T-cell (primary cell): Measurements from ENCODE around the gene CCDC30. TPM values are rescaled to one million over a fixed set of nuclear protein-coding genes. Genes with fewer than 3 reads are reported as not detected.
A peak's percentile ranks its signal among the peaks of the same experiment; 100 is the strongest.

ENCODE experiments used
- ATAC-seq, 4 experiments: fragments of 200-7000 bp in 3 of 4; fragments of 150-1000 bp in 1 of 4; cut with Tn5 transposase; replicated peaks in 1 of 4; 1 replicate in 3 of 4; 2 replicates in 1 of 4; pipeline ENCODE4 v1.10.0; 2021; ENCODE audit warnings: moderate library complexity in 3 of 4, mild to moderate bottlenecking in 2 of 4, moderate number of reproducible peaks in 1 of 4
- CTCF ChIA-PET, 2 donors: fragments of 300-600 bp; sonication (Branson Sonifier 250); formaldehyde crosslinking; loops; one replicate each; lab custom pipeline; 2022; ENCODE audit warnings: antibody characterized with exemption in 2 of 2; lab: Charles Lee
- POLR2A ChIA-PET, 2 donors: fragments of 300-600 bp; sonication (Branson Sonifier 250); formaldehyde crosslinking; loops; one replicate each; lab custom pipeline; 2022; ENCODE audit warnings: antibody characterized with exemption in 2 of 2; lab: Charles Lee
- DNase-seq, 35 experiments: peaks; one replicate each; pipeline versions ENCODE4 v3.0.0 to v3.0.0-alpha.2; 2013 to 2023
- H3K27ac ChIP-seq: one replicate; pipeline ENCODE4 v1.5.1; 2013; ENCODE audit warnings: low read length
- H3K27me3 ChIP-seq, 2 experiments: replicated peaks in 1 of 2; 1 replicate in 1 of 2; 2 replicates in 1 of 2; pipeline versions ENCODE4 v1.6.1 to v1.7.0; 2013; ENCODE audit warnings: low read length in 1 of 2, mixed read lengths in 1 of 2; ENCODE audit not compliant: control insufficient read depth in 2 of 2, insufficient read depth in 2 of 2; ENCODE audit errors: extremely low read depth in 1 of 2
- H3K36me3 ChIP-seq, 2 donors: 1 replicate in 1 of 2; 2 replicates in 1 of 2; pipeline versions ENCODE4 v1.6.1 to v1.7.0; 2013; ENCODE audit warnings: low read length in 1 of 2; ENCODE audit not compliant: control insufficient read depth in 2 of 2, insufficient read depth in 1 of 2; ENCODE audit errors: extremely low read depth in 1 of 2
- H3K4me1 ChIP-seq, 2 experiments: 1 replicate in 1 of 2; 2 replicates in 1 of 2; pipeline versions ENCODE4 v1.6.1 to v1.7.0; 2013; ENCODE audit warnings: low read length in 2 of 2, mixed read lengths in 1 of 2; ENCODE audit not compliant: insufficient read depth in 2 of 2, control insufficient read depth in 1 of 2; ENCODE audit errors: extremely low read depth in 1 of 2
- H3K4me3 ChIP-seq, 2 donors: 1 replicate in 1 of 2; 2 replicates in 1 of 2; pipeline versions ENCODE4 v1.5.1 to v1.7.0; 2013; ENCODE audit warnings: mild to moderate bottlenecking in 2 of 2, low read length in 1 of 2, moderate library complexity in 1 of 2; ENCODE audit not compliant: control insufficient read depth in 1 of 2; ENCODE audit errors: extremely low read depth in 1 of 2
- H3K9me3 ChIP-seq: 2 replicates; pipeline ENCODE4 v1.7.0; 2013
- H3K27ac Mint-ChIP-seq, 2 donors: one replicate each; pipeline ENCODE4 v1.8.0; 2020 to 2021; ENCODE audit warnings: mild to moderate bottlenecking in 2 of 2, mixed read lengths in 2 of 2
- H3K27me3 Mint-ChIP-seq, 2 donors: one replicate each; pipeline ENCODE4 v1.8.0; 2021 to 2022; ENCODE audit warnings: mixed read lengths in 2 of 2
- H3K36me3 Mint-ChIP-seq: one replicate; pipeline ENCODE4 v1.8.0; 2021; ENCODE audit warnings: mixed read lengths
- H3K4me1 Mint-ChIP-seq, 3 donors: one replicate each; pipeline ENCODE4 v1.8.0; 2020 to 2022; ENCODE audit warnings: mixed read lengths in 3 of 3, mild to moderate bottlenecking in 1 of 3
- H3K4me3 Mint-ChIP-seq, 3 donors: one replicate each; pipeline ENCODE4 v1.8.0; 2020 to 2022; ENCODE audit warnings: mild to moderate bottlenecking in 3 of 3, mixed read lengths in 3 of 3, moderate library complexity in 3 of 3
- H3K9me3 Mint-ChIP-seq, 3 donors: one replicate each; pipeline ENCODE4 v1.8.0; 2020 to 2022; ENCODE audit warnings: mixed read lengths in 3 of 3
- WGBS: methylation state at CpG from one replicate; pipeline ENCODE4 v1.1.5; 2013; ENCODE audit warnings: missing lambda C conversion rate; ENCODE audit not compliant: insufficient coverage; 5-methylcytosine and 5-hydroxymethylcytosine counted together
- total RNA-seq, 35 experiments: library from RNA in 6 of 35; stranded (reverse) in 6 of 35; fragments of 120-200 nt in 1 of 35; gene quantifications; one replicate each; pipeline versions ENCODE4 v1.2.1 to v1.2.4 and lab custom pipeline; 2013 to 2026

The CCDC30 gene
- total RNA-seq, 5 donors from 2014 or later (not counting 1 experiment from before 2014, with no cell fraction given), result 3.3 to 6.3 (median 4.3) TPM

GRCh38 chr1:42684139-42684538 is 221.1 kb downstream of the CCDC30 start:
- 17% methylated on average over 5 of the region's 5 CpGs for WGBS
- peak overlapping the region; percentile 89 to 96 for H3K27ac Mint-ChIP-seq
- Histone ChIP-seq H3K4me3 (peak overlapping the region; percentile 27 to 57), H3K27ac (no peak overlapping the region), H3K9me3 (no peaks in the 10 kb centered on the region), H3K27me3 (no peaks in the 10 kb centered on the region), H3K4me1 (peaks cover 28 to 58% of the 10 kb centered on the region in 2 experiments), H3K36me3 (peaks cover 3 to 10% of the 10 kb centered on the region in 2 donors)
- ChIA-PET POLR2A (interaction anchor here (0.6 to 1.2 kb wide), 4 partner anchors 8 to 966 kb away, joined by 3 to 7 read pairs (median 4); no protein-coding TSS in a partner anchor), CTCF (interaction anchor here in 1 of 2 donors (0.5 to 2.4 kb wide), 3 partner anchors 82 to 353 kb away, joined by 3 to 9 read pairs (median 3); partner anchors contain the start of genes C1orf50, P3H1 and ZNF691)
- peak in 1 of 35 experiments; percentile 29 for DNase-seq
- peak overlapping the region; percentile 86 to 98 (median 87) for H3K4me3 Mint-ChIP-seq
- peaks cover 72 to 78% (median 77%) of the 10 kb centered on the region in 3 donors for H3K4me1 Mint-ChIP-seq
- no peak for ATAC-seq
- H3K36me3 Mint-ChIP-seq, result peaks cover 21% of the 10 kb centered on the region
- no peaks in the 10 kb centered on the region for H3K9me3 Mint-ChIP-seq
- no peaks in the 10 kb centered on the region for H3K27me3 Mint-ChIP-seq

DNA sequence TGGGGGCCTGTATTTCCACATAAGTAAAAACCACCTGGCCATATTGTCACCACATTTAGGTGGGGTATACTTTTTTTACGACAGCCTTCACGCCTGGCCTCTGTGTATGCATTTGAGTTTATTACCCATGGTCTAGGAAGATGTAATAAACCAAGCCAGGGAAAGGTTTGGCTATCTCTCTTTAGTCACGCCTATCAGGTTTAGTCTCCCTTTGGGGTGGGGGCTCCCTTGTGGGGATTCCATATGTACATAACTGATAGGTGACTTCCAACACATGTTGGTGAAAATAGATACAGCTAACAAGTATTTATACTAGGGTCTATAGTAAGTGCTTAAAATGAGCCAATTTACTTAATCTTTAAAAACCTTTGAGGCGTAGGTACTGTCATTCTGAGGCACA is 223.3 kb downstream of the CCDC30 start:
- Histone ChIP-seq H3K27ac (no peak overlapping the region), H3K27me3 (no peaks in the 10 kb centered on the region), H3K4me1 (peaks cover 34 to 52% of the 10 kb centered on the region in 2 experiments), H3K36me3 (peaks cover 3 to 10% of the 10 kb centered on the region in 2 donors), H3K4me3 (no peak overlapping the region), H3K9me3 (no peaks in the 10 kb centered on the region)
- peak overlapping the region; percentile 14 to 87 (median 25) for H3K4me3 Mint-ChIP-seq
- H3K27me3 Mint-ChIP-seq, result no peaks in the 10 kb centered on the region
- ATAC-seq (no peak), DNase-seq (no peak)
- CTCF ChIA-PET, result no interaction called here
- peaks cover 21% of the 10 kb centered on the region for H3K36me3 Mint-ChIP-seq
- POLR2A ChIA-PET, result no interaction called here
- peak overlapping the region in 1 of 2 donors; percentile 55 for H3K27ac Mint-ChIP-seq
- H3K9me3 Mint-ChIP-seq, result no peaks in the 10 kb centered on the region
- WGBS, result no CpG with 5 or more reads among the region's 4 CpGs
- H3K4me1 Mint-ChIP-seq, result peaks cover 82 to 86% (median 83%) of the 10 kb centered on the region in 3 donors

DNA sequence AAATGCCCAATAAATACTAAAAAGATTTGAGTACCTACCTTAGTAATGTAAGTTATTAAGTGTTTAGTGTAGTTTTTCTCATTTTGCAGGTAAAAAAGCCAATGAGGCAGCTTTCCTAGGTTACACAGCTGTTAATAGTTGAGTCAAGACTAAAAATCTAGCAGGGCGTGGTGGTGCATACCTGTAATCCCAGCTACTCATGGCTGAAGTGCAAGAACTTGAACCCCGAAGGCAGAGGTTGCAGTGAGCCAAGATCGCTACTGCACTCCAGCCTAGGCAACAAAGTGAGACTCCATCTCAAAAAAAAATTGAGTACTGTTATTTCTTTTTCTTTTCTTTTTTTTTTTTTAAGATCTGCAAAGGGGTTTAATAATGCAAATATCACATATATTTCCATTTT is 226.8 kb downstream of the CCDC30 start:
- no peaks in the 10 kb centered on the region for H3K9me3 ChIP-seq
- Mint-ChIP-seq H3K36me3 (peaks cover 20% of the 10 kb centered on the region), H3K4me1 (peaks cover 89 to 96% (median 91%) of the 10 kb centered on the region in 3 donors), H3K4me3 (peak overlapping the region in 2 of 3 donors; percentile 3 to 87), H3K9me3 (no peaks in the 10 kb centered on the region), H3K27ac (no peak overlapping the region), H3K27me3 (no peaks in the 10 kb centered on the region)
- no peak overlapping the region for H3K27ac ChIP-seq
- ChIA-PET POLR2A (no interaction called here), CTCF (interaction anchor here (0.6 to 1.5 kb wide), 3 partner anchors 111 to 1307 kb away, joined by 5 to 6 read pairs (median 6); no protein-coding TSS in a partner anchor)
- H3K4me1 ChIP-seq, result peaks cover 36 to 41% of the 10 kb centered on the region in 2 experiments
- no peak overlapping the region for H3K4me3 ChIP-seq
- peaks cover 0 to 10% of the 10 kb centered on the region in 2 donors for H3K36me3 ChIP-seq
- ATAC-seq (no peak), DNase-seq (no peak)
- WGBS, result 80% methylated on average over 1 of the region's 3 CpGs
- H3K27me3 ChIP-seq, result no peaks in the 10 kb centered on the region

- Histone ChIP-seq H3K4me3 (no peak overlapping the region), H3K4me1 (peaks cover 34 to 36% of the 10 kb centered on the region in 2 experiments), H3K9me3 (no peaks in the 10 kb centered on the region), H3K36me3 (peaks cover 0 to 12% of the 10 kb centered on the region in 2 donors), H3K27ac (no peak overlapping the region), H3K27me3 (no peaks in the 10 kb centered on the region)
- CTCF ChIA-PET, result interaction anchor here (0.6 to 1.5 kb wide), 8 partner anchors 8 to 383 kb away, joined by 3 to 6 read pairs (median 4); partner anchors contain the start of genes PPIH (in 1 of the 2) and YBX1 (in 1 of the 2)
- ATAC-seq, result peak in 2 of 4 experiments; percentile 23 to 35
- peak in 1 of 35 experiments; percentile 19 for DNase-seq
- Mint-ChIP-seq H3K36me3 (peaks cover 27% of the 10 kb centered on the region), H3K4me1 (peaks cover 87 to 96% (median 89%) of the 10 kb centered on the region in 3 donors), H3K9me3 (no peaks in the 10 kb centered on the region), H3K27me3 (no peaks in the 10 kb centered on the region), H3K27ac (peak overlapping the region in 1 of 2 donors; percentile 31), H3K4me3 (peak overlapping the region in 2 of 3 donors; percentile 12 to 13)
- WGBS, result 80% methylated on average over 1 of the region's 1 CpG
- POLR2A ChIA-PET, result no interaction called here
Observed at GRCh38 chr1:42690477-42691156, 227.5 kb downstream of the CCDC30 start.

DNA sequence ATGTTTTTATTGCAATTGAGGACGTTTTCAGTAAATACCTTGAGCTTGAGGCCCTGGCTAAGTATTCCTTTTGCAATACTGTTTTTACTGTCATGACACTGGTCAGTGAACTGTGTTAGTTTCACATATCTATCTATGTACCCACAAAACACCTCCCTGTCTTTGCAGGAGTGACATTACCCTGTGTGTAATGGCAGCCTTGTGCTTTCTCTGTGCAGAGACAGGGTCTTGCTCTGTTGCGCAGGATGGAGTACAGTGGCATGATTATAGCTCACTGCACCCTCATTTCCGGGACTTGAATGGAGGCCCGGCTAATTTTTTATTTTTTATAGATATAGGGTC is 228.0 kb downstream of the CCDC30 start:
- Mint-ChIP-seq H3K27ac (no peak overlapping the region), H3K4me1 (peaks cover 86 to 95% (median 89%) of the 10 kb centered on the region in 3 donors), H3K4me3 (no peak overlapping the region), H3K9me3 (no peaks in the 10 kb centered on the region), H3K36me3 (peaks cover 32% of the 10 kb centered on the region), H3K27me3 (no peaks in the 10 kb centered on the region)
- no peaks in the 10 kb centered on the region for H3K9me3 ChIP-seq
- CTCF ChIA-PET, result interaction anchor here (0.6 to 1.5 kb wide), 6 partner anchors 9 to 383 kb away, joined by 3 to 6 read pairs (median 4); partner anchors contain the start of gene YBX1 (in 1 of the 2)
- no peak overlapping the region for H3K4me3 ChIP-seq
- no peak overlapping the region for H3K27ac ChIP-seq
- H3K36me3 ChIP-seq, result peaks cover 0 to 14% of the 10 kb centered on the region in 2 donors
- H3K27me3 ChIP-seq, result no peaks in the 10 kb centered on the region
- DNase-seq, result no peak
- ATAC-seq, result no peak
- POLR2A ChIA-PET, result no interaction called here
- no CpG with 5 or more reads among the region's 4 CpGs for WGBS
- peaks cover 29 to 36% of the 10 kb centered on the region in 2 experiments for H3K4me1 ChIP-seq

DNA sequence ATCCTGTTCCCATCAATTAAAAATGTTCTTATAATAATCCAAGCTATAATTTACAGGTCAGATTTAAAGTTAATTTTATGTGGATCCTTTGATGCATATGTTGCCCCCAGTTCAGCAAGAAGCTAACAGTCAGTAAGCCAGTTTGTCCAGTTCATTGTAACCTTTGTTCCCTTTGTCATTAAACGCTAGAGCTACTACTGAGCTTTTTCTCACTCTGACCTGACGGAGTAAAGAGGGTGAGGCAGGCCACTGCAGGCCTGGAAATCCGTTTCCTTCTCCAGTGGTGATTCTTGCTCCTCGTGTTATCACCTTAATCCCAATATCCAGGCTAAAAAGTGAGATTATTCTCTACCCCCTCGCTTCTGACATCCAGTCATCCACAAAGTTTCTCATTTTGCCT is 229.4 kb downstream of the CCDC30 start:
- CTCF ChIA-PET, result interaction anchor here in 1 of 2 donors (1.0 kb wide), 1 partner anchor 10 kb away, joined by 3 read pairs; the partner anchor contains the start of gene YBX1
- peaks cover 19 to 29% of the 10 kb centered on the region in 2 experiments for H3K4me1 ChIP-seq
- H3K27me3 ChIP-seq, result no peaks in the 10 kb centered on the region
- H3K27me3 Mint-ChIP-seq, result no peaks in the 10 kb centered on the region
- peaks cover 0 to 27% of the 10 kb centered on the region in 2 donors for H3K36me3 ChIP-seq
- WGBS, result 78% methylated on average over 3 of the region's 5 CpGs
- POLR2A ChIA-PET, result interaction anchor here (0.7 to 1.0 kb wide), 3 partner anchors 9 to 37 kb away, joined by 3 to 7 read pairs (median 3); no protein-coding TSS in a partner anchor
- H3K27ac Mint-ChIP-seq, result peak overlapping the region; percentile 64 to 66
- peaks cover 73 to 82% (median 76%) of the 10 kb centered on the region in 3 donors for H3K4me1 Mint-ChIP-seq
- DNase-seq, result no peak
- H3K9me3 ChIP-seq, result no peaks in the 10 kb centered on the region
- H3K27ac ChIP-seq, result no peak overlapping the region
- no peak overlapping the region for H3K4me3 Mint-ChIP-seq
- H3K36me3 Mint-ChIP-seq, result peaks cover 40% of the 10 kb centered on the region
- no peak for ATAC-seq
- H3K9me3 Mint-ChIP-seq, result no peaks in the 10 kb centered on the region
- no peak overlapping the region for H3K4me3 ChIP-seq
